ENCODE results near the gene TNS3.

Gene TNS3

GRCh38 chr7:47314248-47314647 lies 267.7 kb downstream of the TNS3 start:
- no peak for DNase-seq

- DNase-seq, result no peak
Measured at GRCh38 chr7:47313564-47313963, 268.3 kb downstream of the TNS3 start.

- DNase-seq, result no peak
Measured at GRCh38 chr7:47311891-47312290, 270.0 kb downstream of the TNS3 start.

- no peak for DNase-seq
Measured at GRCh38 chr7:47310020-47310419, 271.9 kb downstream of the TNS3 start.

GRCh38 chr7:47308808-47309207 lies 273.1 kb downstream of the TNS3 start:
- no peak for DNase-seq

- DNase-seq, result no peak
Measured at GRCh38 chr7:47307311-47307710, 274.6 kb downstream of the TNS3 start.

- DNase-seq, result no peak
Measured at GRCh38 chr7:47304727-47305719, 276.9 kb downstream of the TNS3 start.

GRCh38 chr7:47303695-47304453 lies 278.0 kb downstream of the TNS3 start:
- no peak for DNase-seq

GRCh38 chr7:47303014-47303694 lies 278.8 kb downstream of the TNS3 start:
- no peak for DNase-seq

GRCh38 chr7:47302560-47302959 lies 279.4 kb downstream of the TNS3 start:
- no peak for DNase-seq

GRCh38 chr7:47301657-47302295 lies 280.1 kb downstream of the TNS3 start:
- DNase-seq, result no peak

GRCh38 chr7:47301105-47301477 lies 280.8 kb downstream of the TNS3 start:
- no peak for DNase-seq

GRCh38 chr7:47300472-47301104 lies 281.3 kb downstream of the TNS3 start:
- DNase-seq, result no peak

GRCh38 chr7:47299496-47299895 lies 282.4 kb downstream of the TNS3 start:
- DNase-seq, result no peak

GRCh38 chr7:47298636-47299035 lies 283.3 kb downstream of the TNS3 start:
- no peak for DNase-seq

GRCh38 chr7:47297120-47297519 lies 284.8 kb downstream of the TNS3 start:
- no peak for DNase-seq

- no peak for DNase-seq
Measured at GRCh38 chr7:47295606-47296005, 286.3 kb downstream of the TNS3 start.

- no peak for DNase-seq
Measured at GRCh38 chr7:47294556-47295222, 287.2 kb downstream of the TNS3 start.

GRCh38 chr7:47293884-47294555 lies 287.9 kb downstream of the TNS3 start:
- DNase-seq, result no peak

- no peak for DNase-seq
Measured at GRCh38 chr7:47292832-47293309, 289.0 kb downstream of the TNS3 start.

- no peak for DNase-seq
Measured at GRCh38 chr7:47291461-47292081, 290.3 kb downstream of the TNS3 start.
